HepG2 (cell line): Measurements from ENCODE around the gene PLB1. TPM values are rescaled to one million over a fixed set of nuclear protein-coding genes. Genes with fewer than 3 reads are reported as not detected.

Experiments
- RXRA ChIP-seq: sonication (generic); formaldehyde crosslinking; IDR thresholded peaks from 2 replicates; pipeline ENCODE4 v1.5.1; 2020; ENCODE audit warnings: missing genetic modification reagents
- ZNF292 ChIP-seq: sonication (generic); formaldehyde crosslinking; IDR thresholded peaks from 2 replicates; pipeline ENCODE4 v1.8.1; 2022; ENCODE audit warnings: mild to moderate bottlenecking, low read depth, missing genetic modification reagents, borderline replicate concordance
- polyA plus RNA-seq, 8 experiments: library from polyadenylated mRNA; depleted of rRNA in 3 of 8; stranded (reverse) in 7 of 8; unstranded in 1 of 8; fragments of >200 nt; fragmentation: Illumina TruSeq in 4 of 8; extraction: Trizol in 4 of 8; gene quantifications; 2 replicates each; pipeline versions ENCODE4 v1.2.1 to v1.2.3, GENCODE V29; 2011 to 2016; ENCODE audit warnings: low read depth in 4 of 8, missing spikeins in 1 of 8, mixed read lengths in 1 of 8; ENCODE audit not compliant: insufficient read depth in 1 of 8
- total RNA-seq, 5 experiments: library from RNA; depleted of rRNA; stranded (reverse); fragments of >200 nt; fragmentation: Illumina TruSeq; extraction: Trizol; gene quantifications; 2 replicates each; pipeline ENCODE4 v1.2.3, GENCODE V29; 2016; ENCODE audit warnings: low read depth in 1 of 5
- TF ChIP-seq, protein P1 (sequence below), 2 experiments: fragments of 450-650 bp in 1 of 2; sonication (generic) in 1 of 2; formaldehyde crosslinking in 1 of 2; IDR thresholded peaks; 2 replicates each; pipeline versions ENCODE4 v1.6.1 to v1.8.0; 2016 to 2022; ENCODE audit warnings: antibody characterized with exemption in 1 of 2, mild to moderate bottlenecking in 1 of 2, missing genetic modification reagents in 1 of 2

Gene PLB1
- total and polyA plus RNA-seq, 2 of the 13 experiments (the other 11 are each of a cell fraction or from before 2014, with no cell fraction given): 0.20 to 1.8 TPM

DNA sequence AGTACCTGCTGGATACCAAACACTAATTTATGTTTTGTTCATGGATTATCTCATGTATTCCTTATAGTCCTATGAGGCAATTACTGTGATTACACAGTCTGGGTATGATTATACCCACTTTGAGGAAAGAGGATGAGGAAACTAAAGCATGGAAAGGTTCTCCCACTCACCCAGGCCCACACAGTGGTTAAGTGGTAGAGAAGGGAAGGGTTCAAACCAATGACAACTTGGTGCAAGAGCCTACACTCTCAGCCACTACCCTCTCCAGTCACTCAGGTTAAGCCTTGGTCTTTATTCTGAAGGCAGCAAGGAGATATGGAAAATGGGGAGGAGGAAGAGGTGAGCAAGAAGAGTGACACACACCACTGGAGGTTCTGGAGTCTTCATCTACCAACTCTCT is 191.3 kb downstream of the PLB1 start (continued):
- TF ChIP-seq, protein P1, sequence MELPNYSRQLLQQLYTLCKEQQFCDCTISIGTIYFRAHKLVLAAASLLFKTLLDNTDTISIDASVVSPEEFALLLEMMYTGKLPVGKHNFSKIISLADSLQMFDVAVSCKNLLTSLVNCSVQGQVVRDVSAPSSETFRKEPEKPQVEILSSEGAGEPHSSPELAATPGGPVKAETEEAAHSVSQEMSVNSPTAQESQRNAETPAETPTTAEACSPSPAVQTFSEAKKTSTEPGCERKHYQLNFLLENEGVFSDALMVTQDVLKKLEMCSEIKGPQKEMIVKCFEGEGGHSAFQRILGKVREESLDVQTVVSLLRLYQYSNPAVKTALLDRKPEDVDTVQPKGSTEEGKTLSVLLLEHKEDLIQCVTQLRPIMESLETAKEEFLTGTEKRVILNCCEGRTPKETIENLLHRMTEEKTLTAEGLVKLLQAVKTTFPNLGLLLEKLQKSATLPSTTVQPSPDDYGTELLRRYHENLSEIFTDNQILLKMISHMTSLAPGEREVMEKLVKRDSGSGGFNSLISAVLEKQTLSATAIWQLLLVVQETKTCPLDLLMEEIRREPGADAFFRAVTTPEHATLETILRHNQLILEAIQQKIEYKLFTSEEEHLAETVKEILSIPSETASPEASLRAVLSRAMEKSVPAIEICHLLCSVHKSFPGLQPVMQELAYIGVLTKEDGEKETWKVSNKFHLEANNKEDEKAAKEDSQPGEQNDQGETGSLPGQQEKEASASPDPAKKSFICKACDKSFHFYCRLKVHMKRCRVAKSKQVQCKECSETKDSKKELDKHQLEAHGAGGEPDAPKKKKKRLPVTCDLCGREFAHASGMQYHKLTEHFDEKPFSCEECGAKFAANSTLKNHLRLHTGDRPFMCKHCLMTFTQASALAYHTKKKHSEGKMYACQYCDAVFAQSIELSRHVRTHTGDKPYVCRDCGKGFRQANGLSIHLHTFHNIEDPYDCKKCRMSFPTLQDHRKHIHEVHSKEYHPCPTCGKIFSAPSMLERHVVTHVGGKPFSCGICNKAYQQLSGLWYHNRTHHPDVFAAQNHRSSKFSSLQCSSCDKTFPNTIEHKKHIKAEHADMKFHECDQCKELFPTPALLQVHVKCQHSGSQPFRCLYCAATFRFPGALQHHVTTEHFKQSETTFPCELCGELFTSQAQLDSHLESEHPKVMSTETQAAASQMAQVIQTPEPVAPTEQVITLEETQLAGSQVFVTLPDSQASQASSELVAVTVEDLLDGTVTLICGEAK (IDR thresholded peaks at IDR 0.05): no peak
- TF ChIP-seq, protein P1 (CRISPR knock-in tag; IDR thresholded peaks at IDR 0.05): no peak
- no peak for TF ChIP-seq ZNF292 (CRISPR knock-in tag)
- TF ChIP-seq RXRA (CRISPR knock-in tag): no peak
